Smooth muscle cell (in vitro differentiated cells): ENCODE data around the gene MEX3B. TPM values are rescaled to one million over a fixed set of nuclear protein-coding genes. Genes with fewer than 3 reads are reported as not detected.

ENCODE experiments used
- DNase-seq: peaks from one replicate; lab custom pipeline; 2025; ENCODE audit not compliant: unreplicated experiment; lab: John Stamatoyannopoulos, UW
- H2AFZ ChIP-seq: fragments of 200-600 bp; sonication (generic); 2 replicates; pipeline ENCODE4 v1.6.0; 2016; ENCODE audit warnings: antibody characterized with exemption, low read depth, mild to moderate bottlenecking
- H3F3A ChIP-seq: fragments of 200-600 bp; sonication (generic); 2 replicates; pipeline ENCODE4 v1.6.0; 2017; ENCODE audit warnings: antibody characterized with exemption, low read depth
- H3K27ac ChIP-seq: fragments of 200-600 bp; sonication (generic); 2 replicates; pipeline ENCODE4 v1.5.1; 2016; ENCODE audit warnings: low read depth, mild to moderate bottlenecking
- H3K27me3 ChIP-seq: fragments of 200-600 bp; sonication (generic); 2 replicates; pipeline ENCODE4 v1.6.1; 2016; ENCODE audit warnings: low read depth, mild to moderate bottlenecking
- H3K36me3 ChIP-seq: fragments of 200-600 bp; sonication (generic); 2 replicates; pipeline ENCODE4 v1.5.1; 2016; ENCODE audit warnings: low read depth
- H3K4me1 ChIP-seq: fragments of 200-600 bp; sonication (generic); 2 replicates; pipeline ENCODE4 v1.5.1; 2016; ENCODE audit warnings: low read depth
- H3K4me2 ChIP-seq: fragments of 200-600 bp; sonication (generic); 2 replicates; pipeline ENCODE4 v1.6.0; 2016; ENCODE audit warnings: mild to moderate bottlenecking
- H3K4me3 ChIP-seq: fragments of 200-600 bp; sonication (generic); 2 replicates; pipeline ENCODE4 v1.5.1; 2016; ENCODE audit warnings: mild to moderate bottlenecking
- H3K79me2 ChIP-seq: fragments of 200-600 bp; sonication (generic); 2 replicates; pipeline ENCODE4 v1.6.0; 2016; ENCODE audit warnings: low read depth, mild to moderate bottlenecking
- H3K9ac ChIP-seq: fragments of 200-600 bp; sonication (generic); 2 replicates; pipeline ENCODE4 v1.6.0; 2016; ENCODE audit warnings: low read depth
- H3K9me3 ChIP-seq: fragments of 200-600 bp; sonication (generic); replicated peaks from 2 replicates; pipeline ENCODE4 v1.5.1; 2016; ENCODE audit warnings: low read depth
- H4K20me1 ChIP-seq: fragments of 200-600 bp; sonication (generic); 2 replicates; pipeline ENCODE4 v1.6.0; 2016; ENCODE audit warnings: low read depth
- WGBS: methylation state at CpG from one replicate; pipeline ENCODE4 v1.1.7; 2016; ENCODE audit warnings: low lambda C conversion rate; 5-methylcytosine and 5-hydroxymethylcytosine counted together
- polyA plus RNA-seq: library from polyadenylated mRNA; unstranded; fragments of >200 nt; fragmentation: Nextera tagmentation; extraction: Ambion mirVana; gene quantifications from 2 replicates; pipeline ENCODE4 v1.2.1, GENCODE V29; 2016
- total RNA-seq: library from RNA; depleted of rRNA; stranded (reverse); fragments of >200 nt; gene quantifications from 2 replicates; pipeline ENCODE4 v1.2.3, GENCODE V29; 2014
- TF ChIP-seq, protein P1 (sequence below): fragments of 200-600 bp; sonication (generic); IDR thresholded peaks from 2 replicates; pipeline ENCODE4 v1.5.1; 2017; ENCODE audit warnings: borderline replicate concordance, mild to moderate bottlenecking, antibody characterized with exemption; ENCODE audit not compliant: insufficient read depth, poor library complexity, severe bottlenecking

MEX3B gene
- total and polyA plus RNA-seq, 2 experiments from 2014 or later, result 7.5 to 13.7 TPM

DNA sequence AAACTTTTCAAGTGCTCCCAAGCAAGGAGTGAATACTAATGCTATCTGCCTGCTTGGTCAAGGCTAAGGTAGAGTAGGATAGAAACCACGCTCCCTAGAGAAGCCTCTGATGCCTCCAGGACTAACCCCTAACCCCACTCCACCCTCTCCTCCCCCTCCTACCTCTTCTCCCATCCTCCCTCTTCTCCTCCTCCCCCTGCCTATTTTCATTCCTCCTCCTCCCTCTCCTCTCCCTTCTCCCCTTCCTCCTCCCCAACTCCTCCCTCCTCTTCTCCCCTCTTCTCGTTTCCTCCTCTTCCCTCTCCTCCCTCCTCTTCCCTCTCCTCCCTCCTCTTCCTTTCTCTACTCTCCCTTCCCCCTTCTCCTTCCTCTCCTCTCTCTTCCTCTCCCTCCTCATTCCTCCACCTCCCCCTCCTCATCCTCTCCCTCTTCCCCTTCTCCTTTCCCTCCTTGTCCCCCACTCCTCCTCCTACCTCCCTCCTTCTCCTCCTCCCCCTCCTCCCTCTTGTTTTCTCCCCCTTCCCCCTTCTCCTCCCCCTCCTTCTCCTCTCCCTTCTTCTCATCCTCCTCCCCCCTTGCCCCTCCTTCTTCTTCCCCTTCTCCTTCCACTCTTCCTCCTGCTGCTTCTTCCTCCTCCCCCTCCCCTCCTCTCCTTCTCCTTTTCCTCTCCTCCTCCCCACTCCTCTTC, 12.8 kb upstream of the MEX3B start:
- Histone ChIP-seq H3F3A (no peaks in the 10 kb centered on the region), H3K9me3 (no peaks in the 10 kb centered on the region), H3K9ac (no peak overlapping the region), H3K4me2 (no peak overlapping the region), H3K79me2 (no peaks in the 10 kb centered on the region), H2AFZ (no peak overlapping the region), H3K36me3 (no peaks in the 10 kb centered on the region), H3K4me3 (no peak overlapping the region), H3K4me1 (peaks cover 9% of the 10 kb centered on the region), H3K27me3 (peaks cover 81% of the 10 kb centered on the region), H4K20me1 (no peaks in the 10 kb centered on the region), H3K27ac (no peak overlapping the region)
- no peak for DNase-seq
- TF ChIP-seq, protein P1, sequence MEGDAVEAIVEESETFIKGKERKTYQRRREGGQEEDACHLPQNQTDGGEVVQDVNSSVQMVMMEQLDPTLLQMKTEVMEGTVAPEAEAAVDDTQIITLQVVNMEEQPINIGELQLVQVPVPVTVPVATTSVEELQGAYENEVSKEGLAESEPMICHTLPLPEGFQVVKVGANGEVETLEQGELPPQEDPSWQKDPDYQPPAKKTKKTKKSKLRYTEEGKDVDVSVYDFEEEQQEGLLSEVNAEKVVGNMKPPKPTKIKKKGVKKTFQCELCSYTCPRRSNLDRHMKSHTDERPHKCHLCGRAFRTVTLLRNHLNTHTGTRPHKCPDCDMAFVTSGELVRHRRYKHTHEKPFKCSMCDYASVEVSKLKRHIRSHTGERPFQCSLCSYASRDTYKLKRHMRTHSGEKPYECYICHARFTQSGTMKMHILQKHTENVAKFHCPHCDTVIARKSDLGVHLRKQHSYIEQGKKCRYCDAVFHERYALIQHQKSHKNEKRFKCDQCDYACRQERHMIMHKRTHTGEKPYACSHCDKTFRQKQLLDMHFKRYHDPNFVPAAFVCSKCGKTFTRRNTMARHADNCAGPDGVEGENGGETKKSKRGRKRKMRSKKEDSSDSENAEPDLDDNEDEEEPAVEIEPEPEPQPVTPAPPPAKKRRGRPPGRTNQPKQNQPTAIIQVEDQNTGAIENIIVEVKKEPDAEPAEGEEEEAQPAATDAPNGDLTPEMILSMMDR, result no peak
- WGBS, result 8% methylated on average over 2 of the region's 2 CpGs

DNA sequence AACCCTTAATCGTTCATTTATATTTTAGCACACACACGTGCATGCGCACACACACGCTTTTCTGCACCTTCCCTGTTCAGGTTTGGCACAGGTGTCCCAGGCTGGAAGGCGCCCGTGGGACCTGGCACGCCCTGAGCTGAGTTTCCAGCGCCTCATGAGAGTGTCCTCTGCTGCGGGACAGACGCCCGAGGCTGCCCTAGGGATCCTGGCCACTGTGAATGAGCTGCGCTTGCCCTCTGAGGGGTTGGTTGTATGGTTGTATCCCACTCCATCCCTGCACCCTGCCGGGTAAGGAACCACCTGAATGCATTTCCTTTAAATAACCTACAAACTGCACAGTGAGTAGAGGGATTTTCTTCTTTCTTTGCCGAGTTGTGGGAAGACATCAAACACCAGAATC, 12.2 kb upstream of the MEX3B start:
- Histone ChIP-seq H3K79me2 (no peaks in the 10 kb centered on the region), H3K9ac (no peak overlapping the region), H3K9me3 (no peaks in the 10 kb centered on the region), H3K27me3 (peaks cover 81% of the 10 kb centered on the region), H3F3A (no peaks in the 10 kb centered on the region), H3K4me2 (no peak overlapping the region), H4K20me1 (no peaks in the 10 kb centered on the region), H3K4me1 (peaks cover 9% of the 10 kb centered on the region), H3K27ac (no peak overlapping the region), H2AFZ (no peak overlapping the region), H3K4me3 (no peak overlapping the region), H3K36me3 (no peaks in the 10 kb centered on the region)
- WGBS, result 13% methylated on average over 14 of the region's 14 CpGs
- TF ChIP-seq, protein P1, result no peak
- no peak for DNase-seq

DNA sequence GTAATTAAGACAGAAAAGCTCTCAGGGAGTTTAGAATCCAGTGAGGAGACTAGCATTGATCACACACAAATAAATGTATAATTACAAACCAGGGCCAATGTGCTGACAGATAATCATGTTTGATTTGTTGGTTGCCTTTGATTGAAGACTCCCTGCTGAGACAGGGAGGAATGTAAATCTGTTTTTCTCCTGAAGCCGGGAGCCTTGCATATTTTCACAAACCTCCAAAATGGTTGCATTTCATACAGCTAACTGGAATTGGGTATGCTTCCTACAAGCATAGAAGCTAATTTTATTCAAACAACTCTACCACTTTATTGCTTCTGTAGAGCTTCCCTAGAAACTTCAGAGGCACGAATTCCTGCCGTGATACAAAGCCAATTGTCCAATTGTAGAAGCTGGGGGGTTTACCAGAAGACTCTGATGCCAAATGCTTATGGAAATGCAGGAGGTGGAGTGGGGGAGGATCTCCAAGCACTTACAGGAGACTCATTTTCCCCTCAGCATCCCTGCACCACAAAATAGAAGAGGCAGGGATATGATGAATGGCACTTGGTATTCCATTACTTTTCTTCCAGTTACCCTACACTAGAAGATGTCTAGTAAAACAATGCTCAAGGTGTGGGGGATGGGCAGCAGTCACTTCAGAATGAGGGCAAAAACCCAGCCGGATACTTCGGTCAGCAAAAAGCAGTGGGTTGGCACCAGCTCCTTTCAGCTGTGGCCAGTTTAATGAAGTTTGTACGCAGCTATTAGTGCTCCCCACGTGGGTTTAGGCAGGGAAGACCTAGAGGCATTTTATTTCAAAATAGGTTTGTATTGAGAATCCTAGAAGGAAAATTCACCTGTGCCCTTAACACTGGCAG, 11.4 kb upstream of the MEX3B start:
- Histone ChIP-seq H3K4me3 (no peak overlapping the region), H2AFZ (no peak overlapping the region), H3K9ac (no peak overlapping the region), H4K20me1 (no peaks in the 10 kb centered on the region), H3K79me2 (no peaks in the 10 kb centered on the region), H3F3A (no peaks in the 10 kb centered on the region), H3K9me3 (no peaks in the 10 kb centered on the region), H3K27ac (no peak overlapping the region), H3K4me2 (no peak overlapping the region), H3K4me1 (peaks cover 9% of the 10 kb centered on the region), H3K27me3 (peaks cover 78% of the 10 kb centered on the region), H3K36me3 (no peaks in the 10 kb centered on the region)
- 25% methylated on average over 7 of the region's 7 CpGs for WGBS
- TF ChIP-seq, protein P1, result no peak
- DNase-seq, result no peak
